K562 (cell line): ENCODE results near the gene ATF4. TPM values are rescaled to one million over a fixed set of nuclear protein-coding genes. Genes with fewer than 3 reads are reported as not detected.
A peak's percentile ranks its signal among the peaks of the same experiment; 100 is the strongest.

Source experiments
- HDAC2 ChIP-seq: fragments of 450-650 bp; IDR thresholded peaks from 2 replicates; pipeline ENCODE4 v1.6.1; 2016; ENCODE audit warnings: mild to moderate bottlenecking
- HNRNPK ChIP-seq: fragments of 200-400 bp; formaldehyde crosslinking; IDR thresholded peaks from one replicate; pipeline ENCODE4 v1.6.1; 2018; ENCODE audit warnings: mild to moderate bottlenecking, low read depth, low read length; ENCODE audit not compliant: poor library complexity, severe bottlenecking
- JUND ChIP-seq, 2 experiments: IDR thresholded peaks; 2 replicates in 1 of 2; 3 replicates in 1 of 2; pipeline ENCODE4 v1.6.1; 2011; ENCODE audit warnings: borderline replicate concordance in 2 of 2, low read depth in 2 of 2, low read length in 2 of 2, improper control_type of control experiment in 1 of 2, missing biosample characterization in 1 of 2, missing genetic modification characterization in 1 of 2, missing genetic modification reagents in 1 of 2
- NONO ChIP-seq, 2 experiments: fragments of 200-400 bp in 1 of 2; fragments of 450-650 bp in 1 of 2; formaldehyde crosslinking in 1 of 2; IDR thresholded peaks; 2 replicates each; pipeline ENCODE4 v1.6.1; 2017; ENCODE audit warnings: low read depth in 2 of 2, mild to moderate bottlenecking in 2 of 2, moderate library complexity in 2 of 2, low read length in 1 of 2
- NRF1 ChIP-seq, 2 experiments: fragments of 450-650 bp; IDR thresholded peaks in 1 of 2; conservative IDR thresholded peaks in 1 of 2; 2 replicates each; pipeline ENCODE4 v1.6.1; 2014; ENCODE audit warnings: mild to moderate bottlenecking in 2 of 2
- RBFOX2 ChIP-seq: fragments of 200-400 bp; formaldehyde crosslinking; IDR thresholded peaks from 2 replicates; pipeline ENCODE4 v1.6.1; 2017; ENCODE audit warnings: low read depth, mild to moderate bottlenecking, low read length, moderate library complexity
- RBM25 ChIP-seq: fragments of 200-400 bp; formaldehyde crosslinking; IDR thresholded peaks from 2 replicates; pipeline ENCODE4 v1.6.1; 2018; ENCODE audit warnings: low read length, low read depth, moderate library complexity; ENCODE audit not compliant: severe bottlenecking
- SMAD4 ChIP-seq: fragments of 250-450 bp; sonication (Bioruptor Pico); conservative IDR thresholded peaks from 2 replicates; pipeline ENCODE4 v1.8.0; 2021; ENCODE audit warnings: inconsistent platforms, mild to moderate bottlenecking, moderate library complexity
- SMARCA4 ChIP-seq: fragments of 450-650 bp; IDR thresholded peaks from 2 replicates; pipeline ENCODE4 v1.6.1; 2016
- ZBTB8A ChIP-seq: fragments of 450-650 bp; IDR thresholded peaks from 2 replicates; pipeline ENCODE4 v1.6.1; 2018; ENCODE audit warnings: mild to moderate bottlenecking, moderate library complexity; ENCODE audit not compliant: partially characterized antibody
- ZNF12 ChIP-seq: sonication (generic); formaldehyde crosslinking; IDR thresholded peaks from 2 replicates; pipeline ENCODE4 v1.4.0; 2020; ENCODE audit warnings: mild to moderate bottlenecking, missing genetic modification reagents
- ZNF165 ChIP-seq: fragments of 250-450 bp; sonication (Bioruptor Pico); IDR thresholded peaks from 2 replicates; pipeline ENCODE4 v1.4.0; 2020; ENCODE audit warnings: borderline replicate concordance
- ZNF282 ChIP-seq: sonication (generic); formaldehyde crosslinking; IDR thresholded peaks from 2 replicates; pipeline ENCODE4 v1.8.1; 2023; ENCODE audit warnings: missing genetic modification reagents
- polyA plus RNA-seq, 8 experiments: library from polyadenylated mRNA; depleted of rRNA in 4 of 8; stranded (reverse) in 5 of 8; unstranded in 3 of 8; fragments of >200 nt; fragmentation: Nextera tagmentation in 2 of 8; fragmentation: Illumina TruSeq in 1 of 8; extraction: Ambion mirVana in 2 of 8; extraction: Trizol in 1 of 8; gene quantifications; 2 replicates each; pipeline versions ENCODE4 v1.2.1 to v1.2.3, GENCODE V29; 2011 to 2014; ENCODE audit warnings: inconsistent platforms in 1 of 8, missing spikeins in 1 of 8
- total RNA-seq, 7 experiments: library from RNA; depleted of rRNA in 6 of 7; stranded (reverse); fragments of >200 nt in 6 of 7; fragmentation: Illumina TruSeq in 2 of 7; extraction: Trizol in 2 of 7; gene quantifications; 2 replicates each; pipeline versions ENCODE4 v1.2.1 to v1.2.3, GENCODE V29; 2011 to 2021; ENCODE audit warnings: low replicate concordance in 1 of 7
- TF ChIP-seq, protein P1 (sequence below), 2 experiments: IDR thresholded peaks; 2 replicates each; pipeline ENCODE4 v1.6.1; 2011; ENCODE audit warnings: borderline replicate concordance in 1 of 2, control low read depth in 1 of 2, low read depth in 1 of 2, low read length in 1 of 2, mild to moderate bottlenecking in 1 of 2, mixed read lengths in 1 of 2, moderate library complexity in 1 of 2; ENCODE audit not compliant: insufficient read depth in 1 of 2, insufficient read length in 1 of 2, poor library complexity in 1 of 2, severe bottlenecking in 1 of 2; ENCODE audit errors: extremely low read depth in 1 of 2
- TF ChIP-seq, protein P2 (sequence below): fragments of 200-800 bp; sonication (Bioruptor generic); IDR thresholded peaks from 2 replicates; pipeline ENCODE4 v1.6.1; 2017; ENCODE audit warnings: missing genetic modification characterization, missing compliant biosample characterization
- TF ChIP-seq, protein P3 (sequence below): IDR thresholded peaks from 2 replicates; pipeline ENCODE4 v1.6.1; 2014; ENCODE audit warnings: antibody characterized with exemption
- TF ChIP-seq, protein P4 (sequence below), 2 experiments: fragments of 150-350 bp in 1 of 2; IDR thresholded peaks; 2 replicates each; pipeline ENCODE4 v1.6.1; 2012 to 2016; ENCODE audit warnings: low read depth in 2 of 2, low read length in 2 of 2, mild to moderate bottlenecking in 1 of 2, moderate library complexity in 1 of 2
- TF ChIP-seq, protein P5 (sequence below): sonication (generic); formaldehyde crosslinking; IDR thresholded peaks from 2 replicates; pipeline ENCODE4 v1.8.0; 2022; ENCODE audit warnings: missing genetic modification reagents, mild to moderate bottlenecking, moderate library complexity, borderline replicate concordance

Gene ATF4
- total and polyA plus RNA-seq, 9 of the 15 experiments (the other 6 are each of a cell fraction or from before 2014, with no cell fraction given) = 93.1 to 723 (median 355) TPM

DNA sequence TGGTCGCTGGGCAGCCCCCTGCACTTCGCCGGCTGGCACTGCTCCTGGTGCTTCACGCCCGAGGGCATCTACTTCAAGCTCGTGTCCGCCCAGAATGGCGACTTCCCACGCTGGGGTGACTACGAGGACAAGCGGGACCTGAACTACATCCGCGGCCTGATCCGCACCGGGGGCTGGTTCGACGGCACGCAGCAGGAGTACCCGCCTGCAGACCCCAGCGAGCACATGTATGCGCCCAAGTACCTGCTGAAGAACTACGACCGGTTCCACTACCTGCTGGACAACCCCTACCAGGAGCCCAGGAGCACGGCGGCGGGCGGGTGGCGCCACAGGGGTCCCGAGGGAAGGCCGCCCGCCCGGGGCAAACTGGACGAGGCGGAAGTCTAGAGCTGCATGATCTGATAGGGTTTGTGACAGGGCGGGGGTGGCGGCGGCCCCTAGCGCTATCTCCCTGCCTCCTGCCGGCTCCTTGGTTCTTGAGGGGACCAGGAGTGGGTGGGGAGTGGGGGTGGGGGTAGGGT lies 31.7 kb upstream of the ATF4 start (continued):
- TF ChIP-seq, protein P1, sequence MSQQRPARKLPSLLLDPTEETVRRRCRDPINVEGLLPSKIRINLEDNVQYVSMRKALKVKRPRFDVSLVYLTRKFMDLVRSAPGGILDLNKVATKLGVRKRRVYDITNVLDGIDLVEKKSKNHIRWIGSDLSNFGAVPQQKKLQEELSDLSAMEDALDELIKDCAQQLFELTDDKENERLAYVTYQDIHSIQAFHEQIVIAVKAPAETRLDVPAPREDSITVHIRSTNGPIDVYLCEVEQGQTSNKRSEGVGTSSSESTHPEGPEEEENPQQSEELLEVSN (IDR thresholded peaks at IDR 0.05; ENCODE audit: borderline replicate concordance in 1 of 2, extremely low read depth in 1 of 2, insufficient read depth in 1 of 2, insufficient read length in 1 of 2, low read depth in 1 of 2, low read length in 1 of 2, poor library complexity in 1 of 2, severe bottlenecking in 1 of 2) = peak in 1 of 2 experiments; percentile 31
- TF ChIP-seq, protein P2, sequence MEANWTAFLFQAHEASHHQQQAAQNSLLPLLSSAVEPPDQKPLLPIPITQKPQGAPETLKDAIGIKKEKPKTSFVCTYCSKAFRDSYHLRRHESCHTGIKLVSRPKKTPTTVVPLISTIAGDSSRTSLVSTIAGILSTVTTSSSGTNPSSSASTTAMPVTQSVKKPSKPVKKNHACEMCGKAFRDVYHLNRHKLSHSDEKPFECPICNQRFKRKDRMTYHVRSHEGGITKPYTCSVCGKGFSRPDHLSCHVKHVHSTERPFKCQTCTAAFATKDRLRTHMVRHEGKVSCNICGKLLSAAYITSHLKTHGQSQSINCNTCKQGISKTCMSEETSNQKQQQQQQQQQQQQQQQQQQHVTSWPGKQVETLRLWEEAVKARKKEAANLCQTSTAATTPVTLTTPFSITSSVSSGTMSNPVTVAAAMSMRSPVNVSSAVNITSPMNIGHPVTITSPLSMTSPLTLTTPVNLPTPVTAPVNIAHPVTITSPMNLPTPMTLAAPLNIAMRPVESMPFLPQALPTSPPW (CRISPR knock-in tag) = peak; percentile 79
- TF ChIP-seq SMARCA4 = peak; percentile 44; the same call in 1 of the 2 replicates
- TF ChIP-seq HNRNPK = no peak
- no peak for TF ChIP-seq HDAC2
- TF ChIP-seq NONO (IDR thresholded peaks at IDR 0.05; ENCODE audit: low read depth in 2 of 2, low read length in 1 of 2) = no peak
- no peak for TF ChIP-seq ZNF282 (CRISPR knock-in tag)
- TF ChIP-seq, protein P3, sequence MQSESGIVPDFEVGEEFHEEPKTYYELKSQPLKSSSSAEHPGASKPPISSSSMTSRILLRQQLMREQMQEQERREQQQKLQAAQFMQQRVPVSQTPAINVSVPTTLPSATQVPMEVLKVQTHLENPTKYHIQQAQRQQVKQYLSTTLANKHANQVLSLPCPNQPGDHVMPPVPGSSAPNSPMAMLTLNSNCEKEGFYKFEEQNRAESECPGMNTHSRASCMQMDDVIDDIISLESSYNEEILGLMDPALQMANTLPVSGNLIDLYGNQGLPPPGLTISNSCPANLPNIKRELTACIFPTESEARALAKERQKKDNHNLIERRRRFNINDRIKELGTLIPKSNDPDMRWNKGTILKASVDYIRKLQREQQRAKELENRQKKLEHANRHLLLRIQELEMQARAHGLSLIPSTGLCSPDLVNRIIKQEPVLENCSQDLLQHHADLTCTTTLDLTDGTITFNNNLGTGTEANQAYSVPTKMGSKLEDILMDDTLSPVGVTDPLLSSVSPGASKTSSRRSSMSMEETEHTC = no peak
- TF ChIP-seq ZNF165 (CRISPR knock-in tag) = no peak
- no peak for TF ChIP-seq ZBTB8A
- peak; percentile 59 for TF ChIP-seq RBFOX2
- no peak for TF ChIP-seq ZNF12 (CRISPR knock-in tag)
- TF ChIP-seq, protein P4, sequence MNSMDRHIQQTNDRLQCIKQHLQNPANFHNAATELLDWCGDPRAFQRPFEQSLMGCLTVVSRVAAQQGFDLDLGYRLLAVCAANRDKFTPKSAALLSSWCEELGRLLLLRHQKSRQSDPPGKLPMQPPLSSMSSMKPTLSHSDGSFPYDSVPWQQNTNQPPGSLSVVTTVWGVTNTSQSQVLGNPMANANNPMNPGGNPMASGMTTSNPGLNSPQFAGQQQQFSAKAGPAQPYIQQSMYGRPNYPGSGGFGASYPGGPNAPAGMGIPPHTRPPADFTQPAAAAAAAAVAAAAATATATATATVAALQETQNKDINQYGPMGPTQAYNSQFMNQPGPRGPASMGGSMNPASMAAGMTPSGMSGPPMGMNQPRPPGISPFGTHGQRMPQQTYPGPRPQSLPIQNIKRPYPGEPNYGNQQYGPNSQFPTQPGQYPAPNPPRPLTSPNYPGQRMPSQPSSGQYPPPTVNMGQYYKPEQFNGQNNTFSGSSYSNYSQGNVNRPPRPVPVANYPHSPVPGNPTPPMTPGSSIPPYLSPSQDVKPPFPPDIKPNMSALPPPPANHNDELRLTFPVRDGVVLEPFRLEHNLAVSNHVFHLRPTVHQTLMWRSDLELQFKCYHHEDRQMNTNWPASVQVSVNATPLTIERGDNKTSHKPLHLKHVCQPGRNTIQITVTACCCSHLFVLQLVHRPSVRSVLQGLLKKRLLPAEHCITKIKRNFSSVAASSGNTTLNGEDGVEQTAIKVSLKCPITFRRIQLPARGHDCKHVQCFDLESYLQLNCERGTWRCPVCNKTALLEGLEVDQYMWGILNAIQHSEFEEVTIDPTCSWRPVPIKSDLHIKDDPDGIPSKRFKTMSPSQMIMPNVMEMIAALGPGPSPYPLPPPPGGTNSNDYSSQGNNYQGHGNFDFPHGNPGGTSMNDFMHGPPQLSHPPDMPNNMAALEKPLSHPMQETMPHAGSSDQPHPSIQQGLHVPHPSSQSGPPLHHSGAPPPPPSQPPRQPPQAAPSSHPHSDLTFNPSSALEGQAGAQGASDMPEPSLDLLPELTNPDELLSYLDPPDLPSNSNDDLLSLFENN (IDR thresholded peaks at IDR 0.05; ENCODE audit: low read depth in 2 of 2, low read length in 2 of 2) = no peak
- TF ChIP-seq, protein P5, sequence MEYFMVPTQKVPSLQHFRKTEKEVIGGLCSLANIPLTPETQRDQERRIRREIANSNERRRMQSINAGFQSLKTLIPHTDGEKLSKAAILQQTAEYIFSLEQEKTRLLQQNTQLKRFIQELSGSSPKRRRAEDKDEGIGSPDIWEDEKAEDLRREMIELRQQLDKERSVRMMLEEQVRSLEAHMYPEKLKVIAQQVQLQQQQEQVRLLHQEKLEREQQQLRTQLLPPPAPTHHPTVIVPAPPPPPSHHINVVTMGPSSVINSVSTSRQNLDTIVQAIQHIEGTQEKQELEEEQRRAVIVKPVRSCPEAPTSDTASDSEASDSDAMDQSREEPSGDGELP (CRISPR knock-in tag) = no peak
- TF ChIP-seq SMAD4 (CRISPR knock-in tag) = 0 out of 2 replicates have a peak, but pooled peaks have one; percentile 73
- TF ChIP-seq RBM25 = no peak
- TF ChIP-seq NRF1 (conservative IDR thresholded peaks at IDR 0.05 in 1 of 2, IDR thresholded peaks at IDR 0.05 in 1 of 2) = no peak
- peak; percentile 13; the same call in 1 of the 2 replicates for TF ChIP-seq JUND (IDR thresholded peaks at IDR 0.05; ENCODE audit: borderline replicate concordance, low read depth, low read length)
- no peak for TF ChIP-seq JUND (tag; IDR thresholded peaks at IDR 0.05; ENCODE audit: borderline replicate concordance, low read depth, low read length)
